Activated CD4-positive, CD25-positive, alpha-beta regulatory T cell treated with anti-CD3 and anti-CD28 coated beads, Interleukin-2, amount 50 U/mL, for 72 hours (primary cell): ENCODE results near the gene FFAR3.
"Not testable (repeated sequence)": the region's sequence is repeated elsewhere in the genome, so short reads cannot be mapped to it uniquely, and the experiment has no call there.

ENCODE experiments used
- DNase-seq: peaks from one replicate; pipeline ENCODE4 v3.0.0; 2021

FFAR3 gene

GRCh38 chr19:35378356-35378755, 20.1 kb downstream of the FFAR3 start:
- DNase-seq = no peak

- not testable (repeated sequence) for DNase-seq
Measured at GRCh38 chr19:35379545-35379944, 21.3 kb downstream of the FFAR3 start.

GRCh38 chr19:35379992-35380391, 21.7 kb downstream of the FFAR3 start:
- no peak for DNase-seq

- DNase-seq = no peak
Measured at GRCh38 chr19:35380450-35381124, 22.3 kb downstream of the FFAR3 start.

GRCh38 chr19:35381318-35381717, 23.1 kb downstream of the FFAR3 start:
- DNase-seq = no peak

- no peak for DNase-seq
Measured at GRCh38 chr19:35381926-35382325, 23.7 kb downstream of the FFAR3 start.

GRCh38 chr19:35383536-35383935, 25.3 kb downstream of the FFAR3 start:
- no peak for DNase-seq

GRCh38 chr19:35388277-35389054, 30.2 kb downstream of the FFAR3 start:
- DNase-seq = no peak

GRCh38 chr19:35389192-35389861, 31.1 kb downstream of the FFAR3 start:
- no peak for DNase-seq

GRCh38 chr19:35392742-35393715, 34.8 kb downstream of the FFAR3 start:
- no peak for DNase-seq

- DNase-seq = no peak
Measured at GRCh38 chr19:35395382-35396199, 37.3 kb downstream of the FFAR3 start.

GRCh38 chr19:35396240-35396885, 38.1 kb downstream of the FFAR3 start:
- DNase-seq = no peak

GRCh38 chr19:35397064-35397463, 38.8 kb downstream of the FFAR3 start:
- no peak for DNase-seq

GRCh38 chr19:35398570-35398969, 40.3 kb downstream of the FFAR3 start:
- DNase-seq = no peak

GRCh38 chr19:35399231-35399630, 41.0 kb downstream of the FFAR3 start:
- no peak for DNase-seq

GRCh38 chr19:35399948-35400772, 41.9 kb downstream of the FFAR3 start:
- DNase-seq = no peak

GRCh38 chr19:35400773-35401100, 42.5 kb downstream of the FFAR3 start:
- DNase-seq = no peak

GRCh38 chr19:35401416-35401815, 43.2 kb downstream of the FFAR3 start:
- DNase-seq = not testable (repeated sequence)

- no peak for DNase-seq
Measured at GRCh38 chr19:35403116-35403760, 45.0 kb downstream of the FFAR3 start.
